ENCODE results near the gene CTNND2.
"Not testable (repeated sequence)": the region's sequence is repeated elsewhere in the genome, so short reads cannot be mapped to it uniquely, and the experiment has no call there.

CTNND2 gene

DNA sequence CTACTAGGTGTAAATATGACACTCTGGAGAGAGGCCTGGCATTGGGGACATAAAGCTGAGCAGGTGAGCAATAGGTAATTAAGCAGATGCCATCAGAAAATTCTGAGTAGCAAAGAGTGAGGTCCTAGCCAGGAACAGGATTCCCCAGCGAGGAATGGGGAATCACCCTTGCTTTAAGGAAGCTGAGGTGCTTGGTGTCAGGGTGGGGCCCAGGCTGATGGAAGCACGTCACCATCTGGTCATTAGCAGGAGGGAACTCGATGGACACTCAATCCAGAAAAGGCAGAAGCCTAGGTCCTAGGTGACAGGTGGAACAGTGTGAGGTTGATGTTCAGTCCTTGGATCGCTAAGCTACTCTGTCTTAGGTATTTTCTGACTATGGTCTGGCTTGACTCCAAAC lies 580.5 kb downstream of the CTNND2 start:
- DNase-seq (ENCODE audit: low read depth): no peak
- TF ChIP-seq, protein P1, sequence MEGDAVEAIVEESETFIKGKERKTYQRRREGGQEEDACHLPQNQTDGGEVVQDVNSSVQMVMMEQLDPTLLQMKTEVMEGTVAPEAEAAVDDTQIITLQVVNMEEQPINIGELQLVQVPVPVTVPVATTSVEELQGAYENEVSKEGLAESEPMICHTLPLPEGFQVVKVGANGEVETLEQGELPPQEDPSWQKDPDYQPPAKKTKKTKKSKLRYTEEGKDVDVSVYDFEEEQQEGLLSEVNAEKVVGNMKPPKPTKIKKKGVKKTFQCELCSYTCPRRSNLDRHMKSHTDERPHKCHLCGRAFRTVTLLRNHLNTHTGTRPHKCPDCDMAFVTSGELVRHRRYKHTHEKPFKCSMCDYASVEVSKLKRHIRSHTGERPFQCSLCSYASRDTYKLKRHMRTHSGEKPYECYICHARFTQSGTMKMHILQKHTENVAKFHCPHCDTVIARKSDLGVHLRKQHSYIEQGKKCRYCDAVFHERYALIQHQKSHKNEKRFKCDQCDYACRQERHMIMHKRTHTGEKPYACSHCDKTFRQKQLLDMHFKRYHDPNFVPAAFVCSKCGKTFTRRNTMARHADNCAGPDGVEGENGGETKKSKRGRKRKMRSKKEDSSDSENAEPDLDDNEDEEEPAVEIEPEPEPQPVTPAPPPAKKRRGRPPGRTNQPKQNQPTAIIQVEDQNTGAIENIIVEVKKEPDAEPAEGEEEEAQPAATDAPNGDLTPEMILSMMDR (conservative IDR thresholded peaks at IDR 0.05; ENCODE audit: low read depth, low read length): no peak
- no peak overlapping the region for H3K4me3 ChIP-seq (ENCODE audit: low read length)

DNA sequence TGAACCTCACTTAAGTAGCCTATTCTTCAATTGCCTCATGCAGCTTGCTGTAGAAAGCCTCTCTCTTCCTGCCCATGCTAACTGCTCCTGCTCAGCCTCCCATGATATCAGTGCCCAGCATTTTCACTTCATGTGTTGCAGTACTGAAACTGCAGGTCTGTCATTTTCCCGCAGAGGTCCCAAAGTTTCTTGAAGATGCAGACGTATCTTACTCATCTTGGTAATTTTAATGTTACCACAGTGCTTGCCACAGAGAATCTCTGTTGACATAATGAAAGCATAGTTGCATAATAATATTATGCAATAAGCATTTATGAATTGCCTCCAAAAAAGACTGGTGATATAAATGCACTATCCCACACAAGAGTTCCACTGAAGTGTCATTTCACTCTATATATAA lies 582.1 kb downstream of the CTNND2 start:
- no peak overlapping the region for H3K4me3 ChIP-seq (ENCODE audit: low read length)
- DNase-seq (ENCODE audit: low read depth): no peak

DNA sequence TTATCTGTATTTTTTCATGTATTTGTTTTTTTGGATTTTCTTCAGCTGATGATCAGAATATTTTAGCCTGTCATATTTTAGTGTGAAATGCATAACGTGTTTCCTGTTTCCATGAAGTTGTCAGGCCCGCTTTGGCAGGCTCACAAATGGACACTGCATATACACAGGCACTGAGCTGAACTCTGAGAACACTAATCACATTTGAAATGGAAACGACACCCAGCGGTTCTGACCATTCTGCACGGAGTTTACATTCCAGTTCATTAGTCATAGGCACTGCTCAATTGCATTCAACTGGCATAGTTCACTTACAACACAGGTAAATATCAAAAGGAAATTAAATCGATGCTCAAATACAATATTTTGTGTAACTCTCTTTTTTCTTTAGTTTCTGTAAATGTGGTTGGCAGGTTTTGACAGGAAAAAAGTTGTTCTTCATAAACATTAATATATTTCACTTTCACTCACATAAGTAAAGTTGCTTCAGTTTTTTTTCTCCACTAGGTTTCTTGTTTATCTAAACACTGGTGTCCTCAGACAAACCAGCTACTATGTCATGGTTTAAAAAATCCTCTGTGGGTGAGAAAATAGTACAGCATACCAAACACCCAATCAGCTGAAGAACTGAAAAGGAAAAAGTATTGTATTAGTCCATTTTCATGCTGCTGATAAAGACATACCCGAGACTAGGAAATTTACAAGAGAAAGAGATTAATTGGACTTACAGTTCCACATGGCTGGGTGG lies 584.2 kb downstream of the CTNND2 start:
- no peak overlapping the region for H3K4me3 ChIP-seq (ENCODE audit: low read length)
- TF ChIP-seq, protein P1 (conservative IDR thresholded peaks at IDR 0.05; ENCODE audit: low read depth, low read length): no peak
- peak; percentile 24 for DNase-seq (ENCODE audit: low read depth)

More for the DNA sequence above, 582.1 kb downstream of the CTNND2 start:
- TF ChIP-seq, protein P1 (conservative IDR thresholded peaks at IDR 0.05; ENCODE audit: low read depth, low read length): no peak

DNA sequence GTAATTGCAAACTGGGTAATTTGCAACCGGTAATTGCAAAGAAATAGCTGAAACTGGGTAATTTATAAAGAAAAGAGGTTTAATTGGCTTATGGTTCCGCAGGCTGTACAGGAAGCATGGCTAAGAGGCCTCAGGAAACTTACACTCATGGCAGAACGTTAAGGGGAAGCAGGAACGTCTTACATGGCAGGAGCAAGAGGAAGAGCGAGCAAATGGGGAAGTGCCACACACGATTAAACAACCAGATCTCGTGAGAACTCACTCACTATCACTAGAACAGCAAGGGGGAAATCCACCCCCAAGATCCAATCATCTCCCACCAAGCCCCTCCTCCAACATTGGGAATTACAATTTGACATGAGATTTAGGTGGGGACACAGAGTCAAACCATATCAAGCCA lies 590.6 kb downstream of the CTNND2 start:
- not testable (repeated sequence) for H3K4me3 ChIP-seq (ENCODE audit: low read length); DNase-seq (ENCODE audit: low read depth)

DNA sequence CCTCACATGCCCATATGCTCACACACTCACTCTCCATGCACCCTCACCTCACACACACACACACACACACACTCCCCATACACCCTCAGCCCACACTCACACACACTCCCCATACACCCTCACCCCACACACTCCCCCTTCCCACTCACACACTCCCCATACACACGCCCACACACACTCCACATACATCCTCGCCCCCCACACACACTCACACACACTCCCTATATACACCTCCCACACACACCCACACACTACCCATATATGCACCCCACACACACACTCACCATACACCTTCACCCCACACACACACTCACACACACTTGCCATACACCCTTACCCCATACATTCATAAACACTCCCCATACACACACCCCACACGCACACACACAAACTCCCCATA lies 592.5 kb downstream of the CTNND2 start:
- TF ChIP-seq, protein P1 (conservative IDR thresholded peaks at IDR 0.05; ENCODE audit: low read depth, low read length): no peak
- no peak for DNase-seq (ENCODE audit: low read depth)
- no peak overlapping the region for H3K4me3 ChIP-seq (ENCODE audit: low read length)

DNA sequence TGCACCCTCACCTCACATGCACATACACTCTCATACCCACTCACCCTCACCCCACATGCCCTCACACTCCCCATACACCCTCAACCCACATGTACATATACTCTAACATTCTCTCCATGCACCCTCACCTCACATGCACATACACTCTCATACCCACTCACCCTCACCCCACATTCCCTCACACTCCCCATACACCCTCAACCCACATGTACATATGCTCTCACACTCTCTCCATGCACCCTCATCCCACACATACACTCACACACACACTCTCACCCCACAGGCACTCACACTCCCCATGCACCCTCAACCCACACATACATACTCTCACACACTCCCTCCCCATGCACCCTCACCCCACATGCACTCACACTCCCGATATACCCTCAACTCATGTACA lies 593.0 kb downstream of the CTNND2 start:
- no peak for DNase-seq (ENCODE audit: low read depth)
- H3K4me3 ChIP-seq (ENCODE audit: low read length): no peak overlapping the region
- TF ChIP-seq, protein P1 (conservative IDR thresholded peaks at IDR 0.05; ENCODE audit: low read depth, low read length): no peak

DNA sequence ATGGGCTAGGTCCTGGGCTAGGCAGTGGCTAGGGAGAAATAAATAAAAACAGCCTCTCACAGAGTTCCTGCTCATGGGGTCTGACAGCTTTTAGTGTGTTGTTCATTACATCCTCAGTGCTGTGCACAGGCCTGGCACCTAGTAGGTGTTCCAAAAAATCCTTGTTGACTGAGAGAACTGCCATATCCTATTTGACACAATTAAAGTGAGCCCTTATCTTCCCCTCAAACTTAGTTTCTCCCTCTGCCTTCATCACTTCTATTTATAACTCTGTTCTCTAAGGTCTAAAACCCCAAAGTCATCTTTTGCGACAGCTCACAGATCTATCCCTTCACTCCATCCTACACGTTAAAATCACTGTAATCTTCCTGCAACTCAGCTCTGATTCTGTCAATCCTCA lies 594.1 kb downstream of the CTNND2 start:
- TF ChIP-seq, protein P1 (conservative IDR thresholded peaks at IDR 0.05; ENCODE audit: low read depth, low read length): no peak
- no peak for DNase-seq (ENCODE audit: low read depth)
- no peak overlapping the region for H3K4me3 ChIP-seq (ENCODE audit: low read length)

Measured in retinal pigment epithelial cell (primary cell).